Measurements from ENCODE around the gene BLACAT1. TPM values are rescaled to one million over a fixed set of nuclear protein-coding genes. Genes with fewer than 3 reads are reported as not detected.

The BLACAT1 gene
- total and polyA plus RNA-seq, 7 donors, result 0.36 to 0.51 TPM; not detected in 5

GRCh38 chr1:205496661-205497060, 40.8 kb upstream of the BLACAT1 start:
- H3K36me3 ChIP-seq, result no peaks in the 10 kb centered on the region

DNA sequence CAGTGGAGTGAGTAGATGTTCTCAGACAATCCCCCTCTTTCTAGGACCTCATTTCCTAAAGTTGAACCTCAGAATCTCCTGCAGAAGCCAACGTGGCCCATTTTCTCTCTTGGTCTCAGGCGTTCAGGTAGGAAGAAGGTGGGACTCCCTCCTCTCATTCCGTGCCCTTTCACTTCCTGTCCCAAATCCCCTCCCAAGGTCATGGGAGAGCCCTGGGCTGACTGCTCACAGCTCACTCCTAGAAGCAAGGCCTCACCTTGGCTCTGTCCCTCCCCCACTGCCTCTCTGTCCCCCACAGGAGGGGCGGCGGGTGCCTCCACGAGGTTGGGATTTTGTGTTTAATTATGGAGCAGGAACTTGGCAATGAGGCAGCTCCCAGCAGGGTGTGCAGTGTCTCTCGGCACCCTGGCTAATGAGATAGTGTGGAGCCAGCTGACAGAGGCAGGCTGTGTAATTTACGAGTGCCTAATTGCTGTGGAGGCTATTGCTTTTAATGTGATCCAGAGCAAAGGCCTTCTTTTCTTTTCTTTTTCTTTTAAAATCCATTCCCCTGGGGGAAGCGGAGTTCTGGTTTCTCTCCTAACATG, 39.5 kb upstream of the BLACAT1 start:
- H3K4me1 ChIP-seq, result peaks cover 0 to 35% (median 28%) of the 10 kb centered on the region in 4 donors
- no peak for TF ChIP-seq POLR2A (IDR thresholded peaks at IDR 0.05)
- no peaks in the 10 kb centered on the region for H3K9me3 ChIP-seq
- WGBS, 2 donors, result 16 to 50% methylated on average over 9 of the region's 9 CpGs
- H3K4me3 ChIP-seq, result no peak overlapping the region
- H3K27me3 ChIP-seq, result no peaks in the 10 kb centered on the region
- intact Hi-C loops (cut with DNase I), result no loop called here
- H3K27ac ChIP-seq, result peak overlapping the region in 3 of 4 donors; percentile 10 to 38 (median 31)
- H3K36me3 ChIP-seq, result no peaks in the 10 kb centered on the region
- DNase-seq, result no peak

More at GRCh38 chr1:205496661-205497060, 40.8 kb upstream of the BLACAT1 start:
- WGBS, 2 donors, result 95 to 97% methylated on average over 1 of the region's 1 CpG
- Histone ChIP-seq H3K4me1 (peaks cover 0 to 35% (median 28%) of the 10 kb centered on the region in 4 donors), H3K4me3 (no peak overlapping the region), H3K9me3 (no peaks in the 10 kb centered on the region), H3K27ac (no peak overlapping the region), H3K27me3 (no peaks in the 10 kb centered on the region)
- intact Hi-C loops (cut with DNase I), result no loop called here
- TF ChIP-seq POLR2A (IDR thresholded peaks at IDR 0.05), result no peak
- no peak for TF ChIP-seq EP300 (IDR thresholded peaks at IDR 0.05)
- no peak for TF ChIP-seq POLR2AphosphoS5 (IDR thresholded peaks at IDR 0.05)
- TF ChIP-seq, protein P1, sequence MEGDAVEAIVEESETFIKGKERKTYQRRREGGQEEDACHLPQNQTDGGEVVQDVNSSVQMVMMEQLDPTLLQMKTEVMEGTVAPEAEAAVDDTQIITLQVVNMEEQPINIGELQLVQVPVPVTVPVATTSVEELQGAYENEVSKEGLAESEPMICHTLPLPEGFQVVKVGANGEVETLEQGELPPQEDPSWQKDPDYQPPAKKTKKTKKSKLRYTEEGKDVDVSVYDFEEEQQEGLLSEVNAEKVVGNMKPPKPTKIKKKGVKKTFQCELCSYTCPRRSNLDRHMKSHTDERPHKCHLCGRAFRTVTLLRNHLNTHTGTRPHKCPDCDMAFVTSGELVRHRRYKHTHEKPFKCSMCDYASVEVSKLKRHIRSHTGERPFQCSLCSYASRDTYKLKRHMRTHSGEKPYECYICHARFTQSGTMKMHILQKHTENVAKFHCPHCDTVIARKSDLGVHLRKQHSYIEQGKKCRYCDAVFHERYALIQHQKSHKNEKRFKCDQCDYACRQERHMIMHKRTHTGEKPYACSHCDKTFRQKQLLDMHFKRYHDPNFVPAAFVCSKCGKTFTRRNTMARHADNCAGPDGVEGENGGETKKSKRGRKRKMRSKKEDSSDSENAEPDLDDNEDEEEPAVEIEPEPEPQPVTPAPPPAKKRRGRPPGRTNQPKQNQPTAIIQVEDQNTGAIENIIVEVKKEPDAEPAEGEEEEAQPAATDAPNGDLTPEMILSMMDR (IDR thresholded peaks at IDR 0.05), result no peak
- DNase-seq, result no peak

GRCh38 chr1:205494115-205494514, 38.3 kb upstream of the BLACAT1 start:
- DNase-seq, result no peak
- 83 to 87% methylated on average over 4 of the region's 4 CpGs for WGBS, 2 donors
- no peak overlapping the region for H3K27ac ChIP-seq
- TF ChIP-seq POLR2AphosphoS5 (IDR thresholded peaks at IDR 0.05), result no peak
- TF ChIP-seq, protein P1 (IDR thresholded peaks at IDR 0.05), result no peak
- TF ChIP-seq POLR2A (IDR thresholded peaks at IDR 0.05), result no peak
- no peak for TF ChIP-seq EP300 (IDR thresholded peaks at IDR 0.05)
- intact Hi-C loops (cut with DNase I), result no loop called here
- no peaks in the 10 kb centered on the region for H3K9me3 ChIP-seq
- H3K27me3 ChIP-seq, result no peaks in the 10 kb centered on the region
- no peaks in the 10 kb centered on the region for H3K36me3 ChIP-seq
- no peak overlapping the region for H3K4me3 ChIP-seq
- peaks cover 0 to 35% (median 28%) of the 10 kb centered on the region in 4 donors for H3K4me1 ChIP-seq

- H3K4me3 ChIP-seq, result no peak overlapping the region
- intact Hi-C loops (cut with DNase I), result no loop called here
- H3K4me1 ChIP-seq, result peaks cover 0 to 35% (median 28%) of the 10 kb centered on the region in 4 donors
- H3K27ac ChIP-seq, result peak overlapping the region in 2 of 4 donors; percentile 6 to 30
- H3K9me3 ChIP-seq, result no peaks in the 10 kb centered on the region
- 53 to 60% methylated on average over 11 of the region's 11 CpGs for WGBS, 2 donors
- DNase-seq, result no peak
- no peak for TF ChIP-seq POLR2A (IDR thresholded peaks at IDR 0.05)
- no peak for TF ChIP-seq POLR2AphosphoS5 (IDR thresholded peaks at IDR 0.05)
- TF ChIP-seq EP300 (IDR thresholded peaks at IDR 0.05), result no peak
- TF ChIP-seq, protein P1 (IDR thresholded peaks at IDR 0.05), result no peak
- H3K36me3 ChIP-seq, result no peaks in the 10 kb centered on the region
- no peaks in the 10 kb centered on the region for H3K27me3 ChIP-seq
Observed at GRCh38 chr1:205493241-205494085, 37.6 kb upstream of the BLACAT1 start.

- Histone ChIP-seq H3K9me3 (no peaks in the 10 kb centered on the region), H3K4me3 (no peak overlapping the region), H3K36me3 (no peaks in the 10 kb centered on the region), H3K4me1 (peaks cover 0 to 35% (median 28%) of the 10 kb centered on the region in 4 donors), H3K27me3 (no peaks in the 10 kb centered on the region), H3K27ac (peak overlapping the region in 1 of 4 donors; percentile 30)
- TF ChIP-seq, protein P1 (IDR thresholded peaks at IDR 0.05), result no peak
- TF ChIP-seq POLR2AphosphoS5 (IDR thresholded peaks at IDR 0.05) (no peak), POLR2A (IDR thresholded peaks at IDR 0.05) (no peak), EP300 (IDR thresholded peaks at IDR 0.05) (no peak)
- intact Hi-C loops (cut with DNase I), result no loop called here
- DNase-seq, result no peak
- 35 to 42% methylated on average over 7 of the region's 7 CpGs for WGBS, 2 donors
Observed at GRCh38 chr1:205492774-205493173, 36.9 kb upstream of the BLACAT1 start.
